Measurements from ENCODE around the gene ACTR1B.

Gene ACTR1B

DNA sequence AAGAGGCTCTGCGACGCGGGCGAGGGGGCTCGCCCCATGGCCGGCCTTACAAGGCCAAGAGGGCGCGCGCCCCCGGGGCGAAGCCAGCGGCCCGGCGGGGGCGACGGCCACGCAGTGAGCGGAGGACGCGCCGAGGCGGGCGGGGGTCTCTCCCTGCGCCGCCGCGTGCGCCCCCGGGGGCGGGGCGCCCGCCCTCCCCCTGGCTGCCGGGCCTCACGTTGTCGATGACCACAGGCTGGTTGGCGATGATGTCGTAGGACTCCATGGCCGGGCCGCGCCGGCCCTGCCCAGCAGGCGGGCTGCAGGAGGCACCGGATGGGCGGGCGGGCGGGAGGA lies 250 bp downstream of the ACTR1B start:
- DNase-seq (ENCODE audit: extremely low read depth, insufficient read length) = no peak
- Histone ChIP-seq H3K36me3 (ENCODE audit: control insufficient read depth, insufficient read depth, low read length) (peaks cover 13% of the 10 kb centered on the region), H3K27me3 (replicated peaks; ENCODE audit: control insufficient read depth, insufficient read depth, low read length) (no peaks in the 10 kb centered on the region), H3K4me3 (replicated peaks; ENCODE audit: low read depth, low read length) (peak overlapping the region; percentile 92)
- TF ChIP-seq, protein P1, sequence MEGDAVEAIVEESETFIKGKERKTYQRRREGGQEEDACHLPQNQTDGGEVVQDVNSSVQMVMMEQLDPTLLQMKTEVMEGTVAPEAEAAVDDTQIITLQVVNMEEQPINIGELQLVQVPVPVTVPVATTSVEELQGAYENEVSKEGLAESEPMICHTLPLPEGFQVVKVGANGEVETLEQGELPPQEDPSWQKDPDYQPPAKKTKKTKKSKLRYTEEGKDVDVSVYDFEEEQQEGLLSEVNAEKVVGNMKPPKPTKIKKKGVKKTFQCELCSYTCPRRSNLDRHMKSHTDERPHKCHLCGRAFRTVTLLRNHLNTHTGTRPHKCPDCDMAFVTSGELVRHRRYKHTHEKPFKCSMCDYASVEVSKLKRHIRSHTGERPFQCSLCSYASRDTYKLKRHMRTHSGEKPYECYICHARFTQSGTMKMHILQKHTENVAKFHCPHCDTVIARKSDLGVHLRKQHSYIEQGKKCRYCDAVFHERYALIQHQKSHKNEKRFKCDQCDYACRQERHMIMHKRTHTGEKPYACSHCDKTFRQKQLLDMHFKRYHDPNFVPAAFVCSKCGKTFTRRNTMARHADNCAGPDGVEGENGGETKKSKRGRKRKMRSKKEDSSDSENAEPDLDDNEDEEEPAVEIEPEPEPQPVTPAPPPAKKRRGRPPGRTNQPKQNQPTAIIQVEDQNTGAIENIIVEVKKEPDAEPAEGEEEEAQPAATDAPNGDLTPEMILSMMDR (IDR thresholded peaks at IDR 0.05; ENCODE audit: insufficient read depth, low read length, poor library complexity, severe bottlenecking) = no peak

GRCh38 chr2:97662895-97663625 lies 784 bp downstream of the ACTR1B start:
- Histone ChIP-seq H3K4me3 (replicated peaks; ENCODE audit: low read depth, low read length) (peak overlapping the region; percentile 92), H3K36me3 (ENCODE audit: control insufficient read depth, insufficient read depth, low read length) (peaks cover 16% of the 10 kb centered on the region), H3K27me3 (replicated peaks; ENCODE audit: control insufficient read depth, insufficient read depth, low read length) (no peaks in the 10 kb centered on the region)
- TF ChIP-seq, protein P1 (IDR thresholded peaks at IDR 0.05; ENCODE audit: insufficient read depth, low read length, poor library complexity, severe bottlenecking) = no peak
- peak; percentile 82 for DNase-seq (ENCODE audit: extremely low read depth, insufficient read length)

DNA sequence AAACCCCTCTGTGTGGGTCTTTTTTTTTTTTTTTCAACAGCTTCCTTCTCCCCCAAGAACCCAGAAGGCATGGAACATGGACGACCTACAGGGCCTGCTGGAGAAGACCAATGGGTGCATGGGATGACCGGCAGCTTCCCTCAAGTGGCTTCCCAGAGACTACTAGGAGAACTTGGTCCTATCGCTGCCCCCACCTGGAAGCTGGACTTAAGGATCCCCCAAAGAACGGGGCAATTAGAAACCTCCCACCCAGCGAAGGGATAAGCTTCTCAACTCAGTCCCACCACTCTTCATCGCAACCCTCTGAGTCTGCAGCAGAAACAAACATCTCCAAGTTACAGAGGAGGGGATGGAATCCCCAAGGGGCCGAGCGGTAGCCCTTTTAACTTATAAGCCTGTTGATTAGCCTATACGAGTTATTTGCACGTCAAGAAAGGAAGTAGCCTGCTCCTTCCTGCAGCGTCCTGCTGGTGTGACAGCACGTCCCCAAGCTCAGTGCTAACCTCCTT lies 1.4 kb downstream of the ACTR1B start:
- TF ChIP-seq, protein P1 (IDR thresholded peaks at IDR 0.05; ENCODE audit: insufficient read depth, low read length, poor library complexity, severe bottlenecking) = no peak
- Histone ChIP-seq H3K4me3 (replicated peaks; ENCODE audit: low read depth, low read length) (peak overlapping the region; percentile 92), H3K36me3 (ENCODE audit: control insufficient read depth, insufficient read depth, low read length) (peaks cover 18% of the 10 kb centered on the region), H3K27me3 (replicated peaks; ENCODE audit: control insufficient read depth, insufficient read depth, low read length) (no peaks in the 10 kb centered on the region)
- no peak for DNase-seq (ENCODE audit: extremely low read depth, insufficient read length)

- TF ChIP-seq, protein P1 (IDR thresholded peaks at IDR 0.05; ENCODE audit: insufficient read depth, low read length, poor library complexity, severe bottlenecking) = no peak
- Histone ChIP-seq H3K4me3 (replicated peaks; ENCODE audit: low read depth, low read length) (peak overlapping the region; percentile 92), H3K27me3 (replicated peaks; ENCODE audit: control insufficient read depth, insufficient read depth, low read length) (no peaks in the 10 kb centered on the region), H3K36me3 (ENCODE audit: control insufficient read depth, insufficient read depth, low read length) (peaks cover 21% of the 10 kb centered on the region)
- DNase-seq (ENCODE audit: extremely low read depth, insufficient read length) = no peak
Measured at GRCh38 chr2:97661927-97662326, 1.9 kb downstream of the ACTR1B start.

DNA sequence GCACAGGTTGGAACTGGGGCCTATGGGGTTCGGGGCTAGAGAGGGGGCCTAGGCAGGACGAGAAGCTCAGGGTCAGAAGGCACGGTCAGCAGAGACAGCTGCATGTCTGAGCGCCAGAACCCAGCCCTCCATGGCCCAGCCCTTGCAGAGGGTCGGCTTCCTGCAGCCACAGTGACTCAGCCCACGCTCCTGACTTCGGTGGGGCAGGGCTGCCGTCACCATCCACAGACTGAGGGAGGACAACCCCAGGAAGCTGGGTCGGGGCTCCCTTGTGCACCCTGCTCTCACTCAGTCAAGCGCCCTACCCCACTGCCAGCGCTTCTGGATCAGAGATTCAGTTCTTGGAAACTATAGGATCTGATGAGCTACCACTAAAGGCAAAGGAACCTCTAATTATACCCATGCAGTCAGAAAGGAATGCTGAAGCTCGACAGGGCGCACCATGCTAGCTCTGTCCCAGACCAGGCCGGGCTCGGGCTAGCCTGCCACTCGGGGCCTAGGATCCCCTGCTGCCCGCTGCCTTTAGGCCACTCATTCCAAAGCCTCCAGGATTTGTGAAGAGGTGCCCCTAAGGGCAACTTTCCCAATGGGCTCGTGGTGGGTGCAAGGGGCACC lies 3.0 kb downstream of the ACTR1B start:
- TF ChIP-seq, protein P1 (IDR thresholded peaks at IDR 0.05; ENCODE audit: insufficient read depth, low read length, poor library complexity, severe bottlenecking) = no peak
- no peak for DNase-seq (ENCODE audit: extremely low read depth, insufficient read length)
- Histone ChIP-seq H3K4me3 (replicated peaks; ENCODE audit: low read depth, low read length) (no peak overlapping the region), H3K27me3 (replicated peaks; ENCODE audit: control insufficient read depth, insufficient read depth, low read length) (no peaks in the 10 kb centered on the region), H3K36me3 (ENCODE audit: control insufficient read depth, insufficient read depth, low read length) (peaks cover 29% of the 10 kb centered on the region)

Data from GM06990 (cell line).